K562 (cell line): ENCODE data around the gene DACT3. TPM values are rescaled to one million over a fixed set of nuclear protein-coding genes. Genes with fewer than 3 reads are reported as not detected.

Source experiments
- ATAC-seq: fragments of 200-7000 bp; cut with Tn5 transposase; 3 replicates; pipeline ENCODE4 v1.9.1; 2020; ENCODE audit warnings: moderate library complexity
- BruUV-seq: library from RNA; stranded (reverse); fragments of 400-500 nt; replicated peaks from 2 replicates; lab custom pipeline; 2021; lab: Mats Ljungman, UMichigan
- CTCF ChIA-PET: fragments of 300-600 bp; formaldehyde crosslinking; extraction: SDS; loops from one replicate; lab custom pipeline; 2021; ENCODE audit warnings: low intra/inter-chr PET ratio; lab: Yijun Ruan, JAX
- POLR2A ChIA-PET: fragments of 300-600, 350-650 bp; sonication (Branson Sonifier 250); formaldehyde crosslinking; extraction: SDS; loops from one replicate; lab custom pipeline; 2021; ENCODE audit warnings: antibody characterized with exemption, inconsistent platforms; lab: Yijun Ruan, JAX
- DNase-seq, 4 experiments: peaks; one replicate each; pipeline versions ENCODE4 v3.0.0 to v3.0.0-alpha.2; 2011 to 2018; ENCODE audit warnings: low spot score in 3 of 4, mixed read lengths in 3 of 4; ENCODE audit errors: extremely low read depth in 1 of 4
- FAIRE-seq: peaks from 2 replicates; lab custom pipeline; 2011; peaks lifted over from hg19 to GRCh38; lab: Jason Lieb, UNC
- H2AFZ ChIP-seq: 2 replicates; pipeline ENCODE4 v1.6.0; 2011; ENCODE audit warnings: low read depth, low read length, control low read depth, inconsistent platforms
- H3K27ac ChIP-seq: fragments of 200-600 bp; 3 replicates; pipeline ENCODE4 v1.8.0; 2011; ENCODE audit warnings: low read depth, mild to moderate bottlenecking, control low read depth, inconsistent platforms, low read length, moderate library complexity, mixed read lengths; ENCODE audit errors: extremely low read depth
- H3K27me3 ChIP-seq, 2 experiments: fragments of 300-600 bp in 1 of 2; 2 replicates in 1 of 2; 3 replicates in 1 of 2; pipeline versions ENCODE4 v1.6.0 to v1.8.0; 2011; ENCODE audit warnings: inconsistent platforms in 2 of 2, low read length in 2 of 2, mild to moderate bottlenecking in 1 of 2, mixed read lengths in 1 of 2, moderate library complexity in 1 of 2; ENCODE audit not compliant: control insufficient read depth in 2 of 2, insufficient read depth in 2 of 2
- H3K36me3 ChIP-seq: fragments of 300-600 bp; 3 replicates; pipeline ENCODE4 v1.8.0; 2011; ENCODE audit warnings: mild to moderate bottlenecking, low read length, inconsistent platforms; ENCODE audit not compliant: control insufficient read depth, insufficient read depth
- H3K4me1 ChIP-seq, 2 experiments: fragments of 200-600 bp in 1 of 2; replicated peaks in 1 of 2; 2 replicates in 1 of 2; 3 replicates in 1 of 2; pipeline versions ENCODE4 v1.5.1 to v1.8.0; 2011; ENCODE audit warnings: inconsistent platforms in 2 of 2, low read length in 2 of 2, mild to moderate bottlenecking in 1 of 2, mixed read lengths in 1 of 2, moderate library complexity in 1 of 2; ENCODE audit not compliant: control insufficient read depth in 2 of 2, insufficient read depth in 2 of 2
- H3K4me2 ChIP-seq: 2 replicates; pipeline ENCODE4 v1.6.1; 2011; ENCODE audit warnings: low read length, control low read depth, inconsistent platforms, mixed read lengths; ENCODE audit not compliant: insufficient read depth
- H3K4me3 ChIP-seq: fragments of 200-600 bp; sonication (generic), shearing (Covaris generic); 2 replicates; pipeline ENCODE4 v1.5.1; 2016; ENCODE audit warnings: control low read depth, inconsistent platforms
- H3K79me2 ChIP-seq: fragments of 200-600 bp; 3 replicates; pipeline ENCODE4 v1.8.0; 2011; ENCODE audit warnings: low read length, inconsistent platforms; ENCODE audit not compliant: control insufficient read depth, insufficient read depth
- H3K9ac ChIP-seq, 2 experiments: 2 replicates each; pipeline versions ENCODE4 v1.6.0 to v1.6.1; 2011; ENCODE audit warnings: low read depth in 2 of 2, low read length in 2 of 2, control low read depth in 1 of 2, inconsistent platforms in 1 of 2, mild to moderate bottlenecking in 1 of 2, mixed read lengths in 1 of 2; ENCODE audit not compliant: insufficient read depth in 1 of 2
- H3K9me1 ChIP-seq: one replicate; pipeline ENCODE4 v1.6.0; 2011; ENCODE audit warnings: inconsistent platforms, mild to moderate bottlenecking, low read length, moderate library complexity; ENCODE audit not compliant: control insufficient read depth, insufficient read depth
- H3K9me3 ChIP-seq: replicated peaks from 2 replicates; pipeline ENCODE4 v1.5.1; 2011; ENCODE audit warnings: low read depth, low read length, inconsistent platforms; ENCODE audit not compliant: control insufficient read depth, insufficient read depth
- H4K20me1 ChIP-seq: replicated peaks from 2 replicates; pipeline ENCODE4 v1.6.1; 2011; ENCODE audit warnings: low read length, inconsistent platforms, mixed read lengths; ENCODE audit not compliant: control insufficient read depth, insufficient read depth
- CEBPB ChIP-seq: fragments of 450-650 bp; IDR thresholded peaks from 2 replicates; pipeline ENCODE4 v1.6.1; 2016; ENCODE audit warnings: missing genetic modification characterization, missing compliant biosample characterization
- CEBPG ChIP-seq, 3 experiments: fragments of 200-800 bp in 1 of 3; sonication (Bioruptor generic) in 1 of 3; sonication (generic) in 1 of 3; formaldehyde crosslinking in 1 of 3; IDR thresholded peaks in 2 of 3; conservative IDR thresholded peaks in 1 of 3; 2 replicates each; pipeline versions ENCODE4 v1.6.1 to v1.8.0; 2016 to 2022; ENCODE audit warnings: missing compliant biosample characterization in 2 of 3, missing genetic modification characterization in 2 of 3, mild to moderate bottlenecking in 1 of 3, missing genetic modification reagents in 1 of 3
- EGR1 ChIP-seq: fragments of 450-650 bp; conservative IDR thresholded peaks from 2 replicates; pipeline ENCODE4 v1.6.1; 2017; ENCODE audit warnings: mild to moderate bottlenecking
- GABPA ChIP-seq: fragments of 200-800 bp; sonication (Bioruptor generic); conservative IDR thresholded peaks from 2 replicates; pipeline ENCODE4 v1.6.1; 2016; ENCODE audit warnings: low read depth, missing genetic modification characterization, missing compliant biosample characterization
- GATA2 ChIP-seq: sonication (generic); formaldehyde crosslinking; IDR thresholded peaks from 2 replicates; pipeline ENCODE4 v1.4.0; 2020; ENCODE audit warnings: mild to moderate bottlenecking, missing genetic modification reagents
- HLTF ChIP-seq: fragments of 450-650 bp; IDR thresholded peaks from 2 replicates; pipeline ENCODE4 v1.6.1; 2016
- MIER1 ChIP-seq: fragments of 450-650 bp; IDR thresholded peaks from 2 replicates; pipeline ENCODE4 v1.6.1; 2016; ENCODE audit warnings: antibody characterized with exemption, mild to moderate bottlenecking, low read depth
- TEAD4 ChIP-seq, 2 experiments: sonication (generic) in 1 of 2; formaldehyde crosslinking in 1 of 2; IDR thresholded peaks; 2 replicates each; pipeline versions ENCODE4 v1.6.1 to v1.8.0; 2012 to 2022; ENCODE audit warnings: borderline replicate concordance in 1 of 2, inconsistent platforms in 1 of 2, low read length in 1 of 2, mild to moderate bottlenecking in 1 of 2, missing genetic modification reagents in 1 of 2
- ZEB2 ChIP-seq: fragments of 450-650 bp; IDR thresholded peaks from 2 replicates; pipeline ENCODE4 v1.6.1; 2016
- ZNF740 ChIP-seq, 3 experiments: fragments of 200-800 bp in 1 of 3; sonication (Bioruptor generic) in 1 of 3; sonication (generic) in 1 of 3; formaldehyde crosslinking in 1 of 3; IDR thresholded peaks; 2 replicates each; pipeline versions ENCODE4 v1.6.1 to v1.8.0; 2016 to 2022; ENCODE audit warnings: mild to moderate bottlenecking in 2 of 3, missing compliant biosample characterization in 2 of 3, missing genetic modification characterization in 2 of 3, missing genetic modification reagents in 1 of 3
- WGBS: fragments of 100-300 bp; shearing (Covaris generic); methylation state at CpG from one replicate; pipeline ENCODE4 v1.1.6; 2016; ENCODE audit warnings: low coverage, mixed read lengths; ENCODE audit not compliant: insufficient coverage; ENCODE audit errors: missing lambda C conversion rate; 5-methylcytosine and 5-hydroxymethylcytosine counted together
- in situ Hi-C: fragments of 300-500 bp; cut with MboI; formaldehyde crosslinking; loops from 4 replicates; pipeline ENCODE4 v1.15.0; 2018; ENCODE audit warnings: inconsistent platforms, mixed read lengths
- intact Hi-C: fragments of 100-400 bp; cut with micrococcal nuclease; formaldehyde crosslinking; loops from 2 replicates; pipeline ENCODE4 v1.14.2; 2022
- polyA plus RNA-seq, 8 experiments: library from polyadenylated mRNA; depleted of rRNA in 4 of 8; stranded (reverse) in 5 of 8; unstranded in 3 of 8; fragments of >200 nt; fragmentation: Nextera tagmentation in 2 of 8; fragmentation: Illumina TruSeq in 1 of 8; extraction: Ambion mirVana in 2 of 8; extraction: Trizol in 1 of 8; gene quantifications; 2 replicates each; pipeline versions ENCODE4 v1.2.1 to v1.2.3, GENCODE V29; 2011 to 2014; ENCODE audit warnings: inconsistent platforms in 1 of 8, missing spikeins in 1 of 8
- total RNA-seq, 7 experiments: library from RNA; depleted of rRNA in 6 of 7; stranded (reverse); fragments of >200 nt in 6 of 7; fragmentation: Illumina TruSeq in 2 of 7; extraction: Trizol in 2 of 7; gene quantifications; 2 replicates each; pipeline versions ENCODE4 v1.2.1 to v1.2.3, GENCODE V29; 2011 to 2021; ENCODE audit warnings: low replicate concordance in 1 of 7

The DACT3 gene
- total and polyA plus RNA-seq, 9 of the 15 experiments (the other 6 are each of a cell fraction or from before 2014, with no cell fraction given) = 0.67 to 6.5 (median 3.5) TPM

DNA sequence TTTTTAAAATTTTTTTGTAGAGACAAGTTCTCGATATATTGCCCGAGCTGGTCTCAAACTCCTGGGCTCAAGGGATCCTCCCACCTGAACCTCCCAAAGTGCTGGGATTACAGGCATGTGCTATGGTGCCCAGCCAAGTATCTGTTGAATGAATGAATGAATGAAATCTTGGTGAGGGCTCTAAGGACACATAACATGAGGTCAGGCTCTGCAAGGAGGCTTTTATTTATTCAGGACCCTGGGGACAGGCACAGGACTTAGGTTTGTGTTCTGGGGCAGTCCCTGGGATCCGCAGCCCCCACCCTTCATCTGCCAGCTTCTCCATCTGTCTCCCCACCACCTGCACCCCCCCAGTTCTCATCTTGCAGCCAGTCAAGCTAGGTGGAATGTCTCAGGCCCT lies 40.7 kb downstream of the DACT3 start (continued):
- no peak for TF ChIP-seq HLTF
- no peak for TF ChIP-seq MIER1
- no peak for TF ChIP-seq ZNF740 (CRISPR knock-in tag; IDR thresholded peaks at IDR 0.05)
- no peak for TF ChIP-seq ZNF740 (tag; IDR thresholded peaks at IDR 0.05)

GRCh38 chr19:46618670-46619231 lies 42.2 kb downstream of the DACT3 start:
- ATAC-seq (no peak), DNase-seq (peak in 1 of 4 experiments; percentile 43), FAIRE-seq (no peak)
- H3K4me3 ChIP-seq = no peak overlapping the region
- ChIA-PET CTCF (interaction anchor here (4.3 kb wide), 1 partner anchor 43 kb away, joined by 26 read pairs; the partner anchor contains the start of gene DACT3), POLR2A (interaction anchor here (1.2 to 1.6 kb wide), 4 partner anchors 9 to 18 kb away, joined by 3 to 4 read pairs (median 3); partner anchors contain the start of gene CALM3)
- no peaks in the 10 kb centered on the region for H4K20me1 ChIP-seq
- in situ Hi-C loops (no loop called here), intact Hi-C loops (loop anchor here (5.0 kb wide), 1 partner anchor 134 kb away; no protein-coding TSS in a partner anchor)
- TF ChIP-seq ZEB2 = no peak
- peak; percentile 82 for TF ChIP-seq CEBPB
- TF ChIP-seq GATA2 (CRISPR knock-in tag) = peak; percentile 26; the same call in 1 of the 2 replicates
- TF ChIP-seq GABPA (tag) = no peak
- TF ChIP-seq CEBPG (CRISPR knock-in tag; IDR thresholded peaks at IDR 0.05) = peak; percentile 66
- peak; percentile 71 to 74; a peak in 3 of 4 replicates for TF ChIP-seq CEBPG (tag; conservative IDR thresholded peaks at IDR 0.05 in 1 of 2, IDR thresholded peaks at IDR 0.05 in 1 of 2)
- 0 out of 2 replicates have a peak, but pooled peaks have one; percentile 18 for TF ChIP-seq TEAD4 (IDR thresholded peaks at IDR 0.05; ENCODE audit: low read length)
- TF ChIP-seq TEAD4 (CRISPR knock-in tag; IDR thresholded peaks at IDR 0.05; ENCODE audit: borderline replicate concordance) = no peak
- peak; percentile 54 for TF ChIP-seq EGR1
- peak overlapping the region; percentile 8; the same call in 1 of the 2 replicates for H2AFZ ChIP-seq
- WGBS = 25% methylated on average over 9 of the region's 9 CpGs
- H3K27ac ChIP-seq = no peak overlapping the region
- no peaks in the 10 kb centered on the region for H3K36me3 ChIP-seq
- H3K4me1 ChIP-seq = peaks cover 36 to 39% of the 10 kb centered on the region in 2 experiments
- BruUV-seq = no TSS peak
- no peaks in the 10 kb centered on the region for H3K9me3 ChIP-seq
- H3K79me2 ChIP-seq = no peaks in the 10 kb centered on the region
- H3K9ac ChIP-seq = no peak overlapping the region; a peak in 1 of 4 replicates
- H3K27me3 ChIP-seq = no peaks in the 10 kb centered on the region
- H3K4me2 ChIP-seq = no peak overlapping the region
- H3K9me1 ChIP-seq = no peaks in the 10 kb centered on the region
